HG02678 (cell line): ENCODE measurements around the gene SPATS2L.

ENCODE experiments used
- ATAC-seq: cut with Tn5 transposase; IDR thresholded peaks from one replicate; pipeline ENCODE4 v1.9.1; 2021; ENCODE audit warnings: mild to moderate bottlenecking, moderate library complexity; ENCODE audit not compliant: unreplicated experiment

Gene SPATS2L

DNA sequence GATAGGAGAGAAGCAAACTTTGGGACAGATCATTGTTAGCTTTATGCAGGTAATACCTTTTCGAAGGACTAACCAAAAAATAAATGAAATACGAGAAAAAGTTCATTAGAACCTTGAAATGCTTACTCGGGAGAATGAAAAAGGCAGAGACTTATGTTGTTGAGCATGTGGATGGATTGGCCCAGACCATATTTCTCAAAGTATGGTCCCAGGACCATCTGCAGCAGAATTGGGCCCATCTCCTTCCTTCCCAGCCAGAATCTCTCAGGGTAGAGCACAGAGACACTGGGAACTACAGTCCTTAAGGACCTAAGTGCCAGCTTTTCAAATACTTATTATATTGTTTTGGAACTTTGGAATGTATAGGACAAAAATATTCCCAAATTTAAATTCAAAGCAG lies 152.6 kb downstream of the SPATS2L start:
- no peak for ATAC-seq

DNA sequence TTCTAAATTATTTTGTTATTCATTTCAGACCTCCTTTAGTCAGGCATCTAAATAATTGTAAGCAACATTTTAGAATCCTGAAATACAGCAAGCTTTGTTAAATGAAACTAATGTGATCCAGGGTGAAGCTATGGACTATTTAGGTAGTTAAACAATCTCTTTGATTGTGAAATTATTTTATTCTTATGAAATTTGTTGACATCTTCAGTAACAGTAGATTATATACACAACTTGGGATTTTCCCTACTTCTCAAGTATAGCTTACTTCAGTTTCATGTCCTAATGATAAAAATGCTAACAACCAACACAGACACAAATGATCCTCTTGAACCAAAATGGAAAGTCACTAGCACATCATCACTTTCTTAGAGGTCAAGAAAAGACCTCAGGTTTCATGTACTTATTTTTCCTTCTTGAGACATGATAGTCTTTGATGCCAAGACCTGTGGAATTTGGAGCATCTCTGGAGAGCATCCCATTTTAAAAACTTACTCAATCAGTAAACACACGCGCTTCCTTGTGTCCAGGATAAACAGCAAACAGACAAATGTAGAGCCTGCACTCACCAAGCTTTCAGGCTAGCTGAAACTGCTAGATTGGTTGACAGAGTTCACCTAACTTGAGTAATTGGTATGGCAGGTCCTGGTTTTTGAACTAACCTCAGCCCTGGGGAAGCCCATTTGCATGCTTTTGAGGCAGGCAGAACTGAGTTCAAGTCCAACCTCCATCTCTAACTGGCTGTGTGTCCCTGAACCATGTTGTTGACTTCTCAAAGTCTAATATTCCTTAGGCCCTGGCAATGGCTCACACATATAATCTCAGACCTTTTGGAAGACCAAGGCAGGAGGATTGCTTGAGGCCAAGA lies 155.6 kb downstream of the SPATS2L start:
- no peak for ATAC-seq

- ATAC-seq, result no peak
These were observed 157.0 kb downstream of the SPATS2L start for GRCh38 chr2:200463452-200463851.

GRCh38 chr2:200466425-200467418 lies 160.2 kb downstream of the SPATS2L start:
- ATAC-seq, result no peak

- peak; percentile 32 for ATAC-seq
These were observed 161.6 kb downstream of the SPATS2L start for GRCh38 chr2:200467806-200468681.

GRCh38 chr2:200469708-200470211 lies 163.3 kb downstream of the SPATS2L start:
- ATAC-seq, result no peak

DNA sequence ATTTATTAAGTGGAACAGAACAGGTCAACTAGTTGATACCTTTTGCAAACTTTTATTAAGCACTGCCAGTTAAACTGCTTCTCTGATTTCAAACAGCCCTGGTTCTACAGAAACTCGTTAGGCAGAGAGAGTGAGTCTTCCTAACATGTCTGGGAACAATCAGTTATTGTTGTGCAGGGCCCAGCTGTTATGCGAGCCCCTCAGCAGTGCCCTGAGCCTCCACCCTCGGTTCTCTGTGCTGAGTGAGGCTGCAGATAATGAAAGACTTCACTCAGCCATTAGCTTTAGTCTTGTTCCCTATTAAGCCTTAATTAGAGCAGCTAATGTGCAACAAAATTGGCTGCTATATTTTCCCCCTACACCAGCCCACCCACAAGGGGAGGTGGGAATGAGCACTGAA lies 163.7 kb downstream of the SPATS2L start:
- ATAC-seq, result no peak

- peak; percentile 71 for ATAC-seq
These were observed 164.9 kb downstream of the SPATS2L start for GRCh38 chr2:200471324-200471848.

DNA sequence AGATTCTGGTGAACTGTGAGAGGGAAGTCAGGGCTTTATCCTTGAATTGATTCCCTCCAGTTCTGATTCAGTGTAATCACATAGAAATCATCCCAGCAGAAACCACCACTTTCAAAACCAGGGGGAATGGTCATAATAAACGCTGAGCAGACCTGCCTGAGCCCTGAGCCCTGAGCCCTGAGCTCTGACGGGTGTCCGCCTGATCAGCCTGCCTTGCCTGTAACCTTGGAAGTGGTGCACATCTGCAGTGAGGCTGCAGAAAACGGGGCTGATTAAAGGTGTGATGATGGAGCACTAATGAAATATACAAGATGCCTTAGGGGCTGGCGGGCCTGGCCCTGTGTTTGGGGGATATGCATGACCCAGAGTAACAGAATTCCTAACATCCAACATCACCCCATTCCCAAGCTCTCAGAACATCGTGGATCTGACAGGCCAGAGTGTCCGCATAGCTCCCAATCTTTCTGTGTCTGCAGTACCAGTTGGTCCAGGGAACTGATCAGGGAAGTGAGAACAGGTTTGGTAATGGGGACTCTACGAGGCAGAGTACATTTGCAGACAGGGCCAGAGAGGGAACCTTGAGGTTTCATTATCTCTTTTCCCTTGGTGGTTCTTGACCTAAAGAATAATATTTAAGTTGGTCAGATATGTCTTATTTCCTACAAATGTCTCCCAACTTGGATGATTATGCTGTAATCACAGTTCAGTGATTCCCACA lies 165.6 kb downstream of the SPATS2L start:
- ATAC-seq, result peak; percentile 3

DNA sequence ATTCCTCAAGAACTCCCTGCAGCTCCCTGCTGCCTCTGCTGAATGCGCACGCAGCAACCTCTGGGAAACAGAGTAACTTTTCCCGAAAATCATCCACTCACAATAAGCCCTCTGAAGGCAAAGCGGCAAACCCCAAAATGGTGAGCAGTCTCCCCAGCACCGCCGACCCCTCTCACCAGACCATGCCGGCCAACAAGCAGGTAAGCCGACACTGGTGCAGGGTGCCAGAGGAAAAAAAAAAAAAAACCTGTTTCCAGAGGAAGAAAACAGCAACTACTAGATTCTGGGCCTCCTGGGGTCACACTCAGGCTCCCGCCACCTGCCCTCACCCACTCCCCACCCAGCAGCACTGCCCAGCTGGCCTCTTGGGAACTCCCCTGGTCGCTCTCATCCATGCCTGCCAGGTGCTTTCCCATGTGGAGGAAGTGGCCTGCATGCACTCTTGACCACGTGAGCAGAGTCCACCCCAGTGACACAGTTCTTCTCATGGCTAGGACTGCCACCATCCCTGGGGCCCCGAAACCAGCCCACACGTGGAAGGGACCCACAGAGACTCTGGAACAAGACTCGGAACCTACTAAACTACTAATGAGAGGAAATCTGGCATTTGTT lies 166.5 kb downstream of the SPATS2L start:
- peak; percentile 29 for ATAC-seq

DNA sequence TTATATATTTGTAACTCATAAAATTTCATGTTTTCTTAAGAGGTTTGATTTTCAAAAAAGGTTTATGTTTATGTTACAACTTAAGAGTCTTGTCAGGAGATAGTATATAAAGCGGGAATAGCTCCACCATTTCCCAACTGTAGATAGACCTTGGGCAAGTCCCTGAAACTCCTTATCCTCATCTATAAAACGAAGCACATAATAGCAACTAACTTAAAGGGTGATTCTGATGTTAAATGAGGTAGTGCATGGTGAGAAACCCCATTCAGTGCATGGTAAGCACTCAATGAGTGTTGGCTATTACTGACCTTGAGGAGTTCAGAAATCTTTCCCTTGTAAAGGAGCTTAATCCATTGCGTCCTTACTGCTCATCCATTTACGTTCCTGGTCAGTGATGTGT lies 169.3 kb downstream of the SPATS2L start:
- ATAC-seq, result no peak

GRCh38 chr2:200476836-200477235 lies 170.3 kb downstream of the SPATS2L start:
- no peak for ATAC-seq

DNA sequence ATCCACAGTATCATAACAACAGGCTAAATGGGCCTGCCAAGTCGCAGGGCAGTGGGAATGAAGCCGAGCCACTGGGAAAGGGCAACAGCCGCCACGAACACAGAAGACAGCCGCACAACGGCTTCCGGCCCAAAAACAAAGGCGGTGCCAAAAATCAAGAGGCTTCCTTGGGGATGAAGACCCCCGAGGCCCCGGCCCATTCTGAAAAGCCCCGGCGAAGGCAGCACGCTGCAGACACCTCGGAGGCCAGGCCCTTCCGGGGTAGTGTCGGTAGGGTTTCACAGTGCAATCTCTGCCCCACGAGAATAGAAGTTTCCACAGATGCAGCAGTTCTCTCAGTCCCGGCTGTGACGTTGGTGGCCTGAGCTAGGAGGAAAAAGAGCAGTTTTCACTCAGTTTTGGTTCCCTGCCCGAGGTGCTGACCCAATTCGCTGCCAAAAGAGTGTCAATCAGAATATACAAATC lies 171.2 kb downstream of the SPATS2L start:
- ATAC-seq, result no peak

DNA sequence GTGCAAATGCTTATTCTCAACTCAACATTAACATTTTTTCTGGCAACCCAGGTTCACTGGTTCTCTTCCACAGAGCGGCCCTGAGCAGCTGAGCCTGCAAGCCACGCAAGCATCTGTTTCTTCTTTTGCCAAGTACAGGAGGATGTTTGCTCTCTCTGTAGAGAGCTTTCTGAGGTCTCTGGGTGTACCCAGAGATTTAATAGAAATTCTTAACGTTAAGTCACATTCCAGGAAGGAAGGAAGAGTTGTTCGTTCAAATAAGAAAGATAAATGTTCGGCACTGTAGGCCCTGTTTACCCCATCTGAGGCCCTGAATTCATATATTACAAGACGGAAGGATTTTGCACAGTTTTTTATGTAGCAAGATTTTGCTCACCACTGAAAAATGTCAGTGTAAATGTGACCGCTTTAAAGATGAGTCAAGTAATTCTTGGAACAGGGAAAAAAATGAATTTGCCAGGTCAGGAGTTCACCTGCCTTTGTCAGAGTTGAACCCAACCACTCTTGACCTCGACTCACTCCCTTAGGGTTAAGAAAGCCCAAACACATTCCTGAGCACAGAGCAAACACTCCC lies 173.3 kb downstream of the SPATS2L start:
- no peak for ATAC-seq

DNA sequence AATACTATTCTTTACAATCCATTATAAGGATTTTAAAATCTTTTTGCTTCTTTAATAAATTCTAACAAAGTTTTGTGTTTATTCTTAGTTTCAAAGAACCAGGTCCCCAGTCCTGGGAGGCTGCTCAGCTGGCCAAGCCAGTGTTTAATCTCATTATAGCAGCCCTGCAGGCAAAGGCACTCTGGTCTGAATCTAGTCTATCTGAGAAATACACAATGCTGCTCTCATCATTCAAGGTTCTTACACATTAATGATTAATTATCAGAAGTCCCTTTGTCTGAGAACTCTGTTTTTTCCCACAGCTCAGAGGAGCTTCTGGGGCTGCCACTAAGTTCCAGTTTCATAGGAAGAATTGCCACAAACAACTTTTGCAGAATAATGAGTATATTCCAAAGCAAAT lies 175.7 kb downstream of the SPATS2L start:
- ATAC-seq, result peak; percentile 55

GRCh38 chr2:200483729-200484198 lies 177.3 kb downstream of the SPATS2L start:
- ATAC-seq, result peak; percentile 70

DNA sequence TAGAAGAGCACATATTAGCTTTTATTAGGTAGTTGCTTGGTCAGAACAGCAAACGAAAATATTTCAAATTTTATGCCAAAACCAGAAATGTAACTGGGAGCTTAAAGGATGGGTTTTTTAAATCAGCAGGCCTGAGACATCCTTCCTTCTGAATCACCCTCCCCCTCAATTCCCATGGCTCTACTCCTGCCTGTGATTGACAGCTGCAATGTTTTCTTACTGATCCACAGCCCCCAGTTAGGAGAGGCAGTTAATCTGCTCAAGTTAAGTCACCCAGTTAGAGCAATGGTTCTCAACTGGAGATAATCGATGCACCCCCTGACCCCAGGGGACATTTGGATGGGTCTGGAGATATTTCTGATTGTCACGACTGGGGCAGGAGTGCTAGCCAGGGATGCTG lies 178.4 kb downstream of the SPATS2L start:
- no peak for ATAC-seq

DNA sequence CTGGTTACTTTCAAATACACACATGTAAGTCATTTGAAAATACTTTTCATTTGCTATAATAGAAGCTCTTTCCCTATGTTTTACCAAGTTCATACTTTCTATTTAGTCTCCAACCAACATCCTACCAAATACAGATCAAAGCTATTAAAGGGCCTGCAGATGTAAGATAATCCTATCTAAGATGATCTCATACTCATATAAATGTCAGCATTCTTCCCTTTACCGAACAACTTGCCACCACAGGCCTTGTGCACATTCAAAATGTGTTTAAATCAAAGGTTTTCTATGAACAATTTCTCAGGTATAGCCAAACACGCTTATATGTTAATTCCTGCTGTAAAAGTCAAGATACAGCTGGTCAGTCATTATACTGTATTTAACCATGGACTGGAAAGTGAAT lies 180.0 kb downstream of the SPATS2L start:
- no peak for ATAC-seq

DNA sequence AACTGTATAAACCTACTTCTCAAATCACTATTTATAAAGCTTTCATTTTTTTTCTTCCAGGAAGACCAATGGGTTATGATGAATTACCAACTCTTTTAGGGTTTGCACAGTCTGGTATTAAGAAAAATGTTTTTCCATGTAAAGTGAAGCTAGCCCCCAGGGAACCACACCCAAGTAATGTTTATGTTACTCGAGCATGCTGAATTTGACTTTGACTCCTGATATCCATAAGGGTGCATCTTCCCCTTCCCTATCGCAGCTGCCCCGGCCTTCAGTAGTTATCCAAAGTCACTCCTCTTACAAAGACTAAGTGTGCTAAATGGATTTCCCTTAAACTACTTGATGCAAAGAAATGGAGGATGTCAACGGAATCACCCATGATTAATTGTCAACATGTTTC lies 181.7 kb downstream of the SPATS2L start:
- ATAC-seq, result no peak
